Right hindlimb (tissue), 1 donor: ENCODE results near the gene ZNF608.

Experiments used
- DNase-seq: peaks from one replicate; pipeline ENCODE4 v3.0.0-alpha.2; 2018

The ZNF608 gene

GRCh38 chr5:124736805-124737188 is 9.6 kb downstream of the ZNF608 start:
- no peak for DNase-seq

- no peak for DNase-seq
Measured at GRCh38 chr5:124736082-124736804, 10.2 kb downstream of the ZNF608 start.

DNA sequence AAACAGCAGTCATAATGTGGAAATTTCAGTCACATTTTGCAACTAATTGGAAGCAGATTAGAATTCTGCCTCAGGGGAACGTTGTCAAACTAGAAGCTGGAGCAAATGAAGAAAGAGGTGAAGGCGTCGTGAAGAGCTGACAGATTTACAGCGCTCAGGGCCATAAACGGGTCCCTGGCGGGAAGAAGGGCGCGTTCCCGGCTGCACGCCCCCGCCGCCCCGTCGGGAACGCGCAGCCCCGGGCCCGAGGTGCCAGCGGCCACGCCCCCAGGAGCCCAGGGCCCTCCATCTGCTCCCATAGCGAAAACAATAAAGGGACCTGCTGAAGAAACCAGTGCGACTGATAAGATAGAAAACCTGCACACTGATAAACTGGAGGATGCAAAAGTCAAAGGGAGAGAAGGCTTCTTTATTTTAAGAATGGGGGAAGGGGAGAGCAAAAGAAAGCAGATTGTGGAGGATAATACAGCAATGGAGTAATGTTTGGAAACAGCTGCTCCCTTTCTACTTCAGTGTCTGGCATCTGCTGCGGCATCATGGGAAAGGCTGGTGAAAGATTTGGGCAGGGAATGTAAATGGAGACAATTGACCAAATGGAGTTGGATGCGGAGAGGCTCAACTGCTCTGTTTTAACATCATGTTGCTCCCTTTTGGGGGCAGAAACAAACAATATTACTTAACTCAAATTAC is 11.1 kb downstream of the ZNF608 start:
- peak; percentile 60 for DNase-seq

GRCh38 chr5:124734574-124735168 is 11.8 kb downstream of the ZNF608 start:
- no peak for DNase-seq

- no peak for DNase-seq
Measured at GRCh38 chr5:124733329-124733650, 13.1 kb downstream of the ZNF608 start.

- no peak for DNase-seq
Measured at GRCh38 chr5:124732428-124733328, 13.8 kb downstream of the ZNF608 start.

DNA sequence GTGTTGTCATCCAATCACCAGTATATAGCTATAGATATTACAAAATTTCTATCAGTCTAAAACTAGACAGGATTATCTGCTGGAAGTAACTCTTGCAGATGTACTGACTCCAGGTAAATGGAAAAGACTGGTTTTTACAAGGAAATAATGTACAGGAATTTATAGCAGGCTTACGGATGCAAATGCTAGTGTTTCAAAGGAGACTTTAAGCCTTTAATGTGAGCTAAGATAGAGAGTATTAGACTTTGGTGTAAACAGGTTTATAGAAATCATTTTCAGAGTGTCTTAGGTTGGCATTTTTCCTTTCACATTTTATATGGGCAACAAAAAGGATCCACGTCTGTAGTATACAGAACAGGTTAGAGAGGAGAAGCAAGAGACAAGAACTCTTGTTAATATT is 16.1 kb downstream of the ZNF608 start:
- no peak for DNase-seq

- DNase-seq: no peak
Measured at GRCh38 chr5:124729720-124730359, 16.6 kb downstream of the ZNF608 start.

- DNase-seq: no peak
Measured at GRCh38 chr5:124728968-124729332, 17.5 kb downstream of the ZNF608 start.

GRCh38 chr5:124728331-124728967 is 18.0 kb downstream of the ZNF608 start:
- DNase-seq: no peak

- no peak for DNase-seq
Measured at GRCh38 chr5:124726631-124727362, 19.6 kb downstream of the ZNF608 start.

- DNase-seq: no peak
Measured at GRCh38 chr5:124725622-124726258, 20.7 kb downstream of the ZNF608 start.

DNA sequence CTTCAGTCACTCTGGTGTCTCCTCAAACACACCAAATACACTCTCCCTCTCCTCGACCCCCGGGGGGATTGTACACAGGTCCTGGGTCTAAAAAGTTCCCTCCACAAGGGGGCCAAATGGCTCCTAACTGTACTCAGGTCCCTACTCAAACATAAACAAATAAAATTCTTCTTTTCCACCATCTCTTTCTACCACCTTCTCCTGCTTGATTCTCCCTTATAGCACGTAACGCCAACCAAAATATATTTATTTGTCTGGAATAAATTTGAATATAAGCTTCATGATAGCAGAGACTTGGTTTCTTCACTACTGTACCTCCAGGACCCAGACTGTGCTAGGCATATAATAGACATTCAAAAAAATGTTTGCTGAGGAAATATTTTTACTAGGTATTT is 21.4 kb downstream of the ZNF608 start:
- DNase-seq: no peak

- no peak for DNase-seq
Measured at GRCh38 chr5:124724357-124725039, 21.9 kb downstream of the ZNF608 start.

- no peak for DNase-seq
Measured at GRCh38 chr5:124721229-124721735, 25.2 kb downstream of the ZNF608 start.

- DNase-seq: no peak
Measured at GRCh38 chr5:124720593-124720992, 25.8 kb downstream of the ZNF608 start.

- DNase-seq: no peak
Measured at GRCh38 chr5:124719113-124719967, 27.1 kb downstream of the ZNF608 start.

DNA sequence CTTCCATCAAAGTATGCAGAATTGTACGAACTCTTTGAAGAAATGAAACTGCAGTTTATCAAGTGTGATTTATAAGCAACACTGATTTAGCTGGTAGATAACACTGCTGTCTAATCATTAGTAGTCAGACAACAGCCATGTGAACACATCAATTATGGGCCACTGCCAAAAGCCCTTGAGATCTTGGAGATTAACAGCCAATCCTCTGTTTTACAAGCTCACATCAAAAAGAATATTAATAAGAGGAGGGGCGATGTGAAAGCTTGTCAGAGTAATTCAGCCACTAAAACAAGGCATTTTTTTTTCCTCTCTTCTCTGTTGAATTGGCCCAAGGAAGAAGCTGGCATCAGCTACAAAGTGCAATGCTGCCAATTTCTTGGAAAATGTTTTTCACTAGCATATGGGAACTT is 28.1 kb downstream of the ZNF608 start:
- DNase-seq: peak; percentile 68

- DNase-seq: no peak
Measured at GRCh38 chr5:124716169-124716568, 30.3 kb downstream of the ZNF608 start.
